K562 (cell line): Measurements from ENCODE around the gene NFS1. TPM values are rescaled to one million over a fixed set of nuclear protein-coding genes. Genes with fewer than 3 reads are reported as not detected.

Experiments used
- DACH1 ChIP-seq: fragments of 450-650 bp; IDR thresholded peaks from 2 replicates; pipeline ENCODE4 v1.6.1; 2018; ENCODE audit not compliant: partially characterized antibody
- ESRRA ChIP-seq: fragments of 450-650 bp; IDR thresholded peaks from 2 replicates; pipeline ENCODE4 v1.6.1; 2014; ENCODE audit warnings: low read depth, mild to moderate bottlenecking, moderate library complexity, borderline replicate concordance
- FOSL1 ChIP-seq: fragments of 200-800 bp; sonication (Bioruptor generic); conservative IDR thresholded peaks from 2 replicates; pipeline ENCODE4 v1.6.1; 2016; ENCODE audit warnings: missing genetic modification characterization, missing compliant biosample characterization
- HDAC3 ChIP-seq: fragments of 450-650 bp; IDR thresholded peaks from 2 replicates; pipeline ENCODE4 v1.6.1; 2018; ENCODE audit warnings: borderline replicate concordance, mild to moderate bottlenecking, moderate library complexity; ENCODE audit not compliant: partially characterized antibody
- HDAC8 ChIP-seq: fragments of 450-650 bp; IDR thresholded peaks from 2 replicates; pipeline ENCODE4 v1.6.1; 2016; ENCODE audit warnings: mild to moderate bottlenecking, missing genetic modification characterization, moderate library complexity, missing compliant biosample characterization
- HIVEP1 ChIP-seq: fragments of 250-450 bp; sonication (Bioruptor Pico); IDR thresholded peaks from 2 replicates; pipeline ENCODE4 v1.4.0; 2020; ENCODE audit warnings: mild to moderate bottlenecking
- KLF10 ChIP-seq: fragments of 250-450 bp; sonication (Bioruptor Pico); IDR thresholded peaks from 2 replicates; pipeline ENCODE4 v1.6.1; 2021; ENCODE audit warnings: matching md5 sums
- MIER1 ChIP-seq: fragments of 450-650 bp; IDR thresholded peaks from 2 replicates; pipeline ENCODE4 v1.6.1; 2016; ENCODE audit warnings: antibody characterized with exemption, mild to moderate bottlenecking, low read depth
- MTA3 ChIP-seq: fragments of 450-650 bp; formaldehyde crosslinking; IDR thresholded peaks from 2 replicates; pipeline ENCODE4 v1.6.1; 2017; ENCODE audit warnings: mild to moderate bottlenecking, borderline replicate concordance
- MYNN ChIP-seq, 2 experiments: sonication (generic); formaldehyde crosslinking in 1 of 2; IDR thresholded peaks; 2 replicates each; pipeline versions ENCODE4 v1.5.0 to v1.6.1; 2016 to 2020; ENCODE audit warnings: antibody characterized with exemption in 1 of 2, missing genetic modification reagents in 1 of 2
- PHB ChIP-seq: fragments of 250-450 bp; sonication (Bioruptor Pico); IDR thresholded peaks from 2 replicates; pipeline ENCODE4 v1.5.0; 2021
- PHF8 ChIP-seq: fragments of 200-600 bp; sonication (generic); IDR thresholded peaks from 2 replicates; pipeline ENCODE4 v1.6.1; 2012; ENCODE audit warnings: mixed run types, mild to moderate bottlenecking, inconsistent platforms, low read length, moderate library complexity, borderline replicate concordance
- SAP30 ChIP-seq: fragments of 200-600 bp; sonication (generic); IDR thresholded peaks from 2 replicates; pipeline ENCODE4 v1.6.1; 2012; ENCODE audit warnings: borderline replicate concordance, low read depth, mild to moderate bottlenecking, moderate library complexity, low read length, control low read depth, inconsistent platforms; ENCODE audit not compliant: insufficient read depth, poor library complexity, severe bottlenecking
- SNIP1 ChIP-seq: fragments of 450-650 bp; IDR thresholded peaks from 2 replicates; pipeline ENCODE4 v1.7.1; 2017; ENCODE audit warnings: low read depth, mild to moderate bottlenecking
- TEAD1 ChIP-seq, 2 experiments: fragments of 450-650 bp in 1 of 2; sonication (generic) in 1 of 2; formaldehyde crosslinking; IDR thresholded peaks; 2 replicates each; pipeline versions ENCODE4 v1.4.0 to v1.8.0; 2020 to 2022; ENCODE audit warnings: mild to moderate bottlenecking in 2 of 2, missing genetic modification reagents in 1 of 2
- WHSC1 ChIP-seq: IDR thresholded peaks from one replicate; pipeline ENCODE4 v1.6.1; 2012; ENCODE audit warnings: low read length, control low read depth, inconsistent platforms
- ZBED1 ChIP-seq: IDR thresholded peaks from 2 replicates; pipeline ENCODE4 v1.6.1; 2014
- ZBTB7A ChIP-seq: IDR thresholded peaks from 2 replicates; pipeline ENCODE4 v1.6.1; 2011; ENCODE audit warnings: low read depth, mild to moderate bottlenecking, low read length, moderate library complexity, borderline replicate concordance; ENCODE audit not compliant: control insufficient read depth
- ZFPM2 ChIP-seq: fragments of 250-450 bp; sonication (Bioruptor Pico); IDR thresholded peaks from 2 replicates; pipeline ENCODE4 v1.5.1; 2022; ENCODE audit warnings: mild to moderate bottlenecking
- ZKSCAN3 ChIP-seq: fragments of 250-450 bp; sonication (Bioruptor Pico); IDR thresholded peaks from 2 replicates; pipeline ENCODE4 v1.4.0; 2020
- ZNF695 ChIP-seq: fragments of 450-650 bp; formaldehyde crosslinking; IDR thresholded peaks from 2 replicates; pipeline ENCODE4 v1.4.0; 2020; ENCODE audit warnings: mild to moderate bottlenecking, moderate library complexity
- ZNF764 ChIP-seq: fragments of 250-450 bp; sonication (Bioruptor Pico); IDR thresholded peaks from 2 replicates; pipeline ENCODE4 v1.4.0; 2020; ENCODE audit warnings: low read depth, mild to moderate bottlenecking, moderate library complexity
- polyA plus RNA-seq, 8 experiments: library from polyadenylated mRNA; depleted of rRNA in 4 of 8; stranded (reverse) in 5 of 8; unstranded in 3 of 8; fragments of >200 nt; fragmentation: Nextera tagmentation in 2 of 8; fragmentation: Illumina TruSeq in 1 of 8; extraction: Ambion mirVana in 2 of 8; extraction: Trizol in 1 of 8; gene quantifications; 2 replicates each; pipeline versions ENCODE4 v1.2.1 to v1.2.3, GENCODE V29; 2011 to 2014; ENCODE audit warnings: inconsistent platforms in 1 of 8, missing spikeins in 1 of 8
- total RNA-seq, 7 experiments: library from RNA; depleted of rRNA in 6 of 7; stranded (reverse); fragments of >200 nt in 6 of 7; fragmentation: Illumina TruSeq in 2 of 7; extraction: Trizol in 2 of 7; gene quantifications; 2 replicates each; pipeline versions ENCODE4 v1.2.1 to v1.2.3, GENCODE V29; 2011 to 2021; ENCODE audit warnings: low replicate concordance in 1 of 7
- TF ChIP-seq, protein P1 (sequence below): sonication (generic); IDR thresholded peaks from 2 replicates; pipeline ENCODE4 v1.6.1; 2016
- TF ChIP-seq, protein P2 (sequence below): fragments of 200-800 bp; sonication (Bioruptor generic); IDR thresholded peaks from 2 replicates; pipeline ENCODE4 v1.6.1; 2016; ENCODE audit warnings: missing genetic modification characterization, missing compliant biosample characterization

Gene NFS1
- total and polyA plus RNA-seq, 9 of the 15 experiments (the other 6 are each of a cell fraction or from before 2014, with no cell fraction given), result 11.5 to 84.8 (median 47.1) TPM

- TF ChIP-seq, protein P1, sequence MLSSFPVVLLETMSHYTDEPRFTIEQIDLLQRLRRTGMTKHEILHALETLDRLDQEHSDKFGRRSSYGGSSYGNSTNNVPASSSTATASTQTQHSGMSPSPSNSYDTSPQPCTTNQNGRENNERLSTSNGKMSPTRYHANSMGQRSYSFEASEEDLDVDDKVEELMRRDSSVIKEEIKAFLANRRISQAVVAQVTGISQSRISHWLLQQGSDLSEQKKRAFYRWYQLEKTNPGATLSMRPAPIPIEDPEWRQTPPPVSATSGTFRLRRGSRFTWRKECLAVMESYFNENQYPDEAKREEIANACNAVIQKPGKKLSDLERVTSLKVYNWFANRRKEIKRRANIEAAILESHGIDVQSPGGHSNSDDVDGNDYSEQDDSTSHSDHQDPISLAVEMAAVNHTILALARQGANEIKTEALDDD, result no peak
- TF ChIP-seq ZBED1 (no peak; the same call in 1 of the 2 replicates), ZNF695 (CRISPR knock-in tag) (no peak), PHB (no peak; the same call in 1 of the 2 replicates), ESRRA (no peak; the same call in 1 of the 2 replicates), KLF10 (CRISPR knock-in tag) (no peak), ZNF764 (CRISPR knock-in tag) (no peak; the same call in 1 of the 2 replicates), TEAD1 (CRISPR knock-in tag; IDR thresholded peaks at IDR 0.05) (peak; percentile 52 to 55; a peak in 3 of 4 replicates), HDAC8 (tag) (0 out of 2 replicates have a peak, but pooled peaks have one; percentile 75), ZFPM2 (CRISPR knock-in tag) (no peak), DACH1 (no peak), HDAC3 (no peak), HIVEP1 (no peak), ZKSCAN3 (CRISPR knock-in tag) (no peak), MIER1 (no peak), SAP30 (no peak), ZBTB7A (peak; percentile 39; the same call in 1 of the 2 replicates), MTA3 (no peak), FOSL1 (0 out of 2 replicates have a peak, but pooled peaks have one; percentile 28), MYNN (IDR thresholded peaks at IDR 0.05) (no peak), MYNN (CRISPR knock-in tag; IDR thresholded peaks at IDR 0.05) (no peak), PHF8 (peak; percentile 98), WHSC1 (no peak), SNIP1 (no peak)
- TF ChIP-seq, protein P2, sequence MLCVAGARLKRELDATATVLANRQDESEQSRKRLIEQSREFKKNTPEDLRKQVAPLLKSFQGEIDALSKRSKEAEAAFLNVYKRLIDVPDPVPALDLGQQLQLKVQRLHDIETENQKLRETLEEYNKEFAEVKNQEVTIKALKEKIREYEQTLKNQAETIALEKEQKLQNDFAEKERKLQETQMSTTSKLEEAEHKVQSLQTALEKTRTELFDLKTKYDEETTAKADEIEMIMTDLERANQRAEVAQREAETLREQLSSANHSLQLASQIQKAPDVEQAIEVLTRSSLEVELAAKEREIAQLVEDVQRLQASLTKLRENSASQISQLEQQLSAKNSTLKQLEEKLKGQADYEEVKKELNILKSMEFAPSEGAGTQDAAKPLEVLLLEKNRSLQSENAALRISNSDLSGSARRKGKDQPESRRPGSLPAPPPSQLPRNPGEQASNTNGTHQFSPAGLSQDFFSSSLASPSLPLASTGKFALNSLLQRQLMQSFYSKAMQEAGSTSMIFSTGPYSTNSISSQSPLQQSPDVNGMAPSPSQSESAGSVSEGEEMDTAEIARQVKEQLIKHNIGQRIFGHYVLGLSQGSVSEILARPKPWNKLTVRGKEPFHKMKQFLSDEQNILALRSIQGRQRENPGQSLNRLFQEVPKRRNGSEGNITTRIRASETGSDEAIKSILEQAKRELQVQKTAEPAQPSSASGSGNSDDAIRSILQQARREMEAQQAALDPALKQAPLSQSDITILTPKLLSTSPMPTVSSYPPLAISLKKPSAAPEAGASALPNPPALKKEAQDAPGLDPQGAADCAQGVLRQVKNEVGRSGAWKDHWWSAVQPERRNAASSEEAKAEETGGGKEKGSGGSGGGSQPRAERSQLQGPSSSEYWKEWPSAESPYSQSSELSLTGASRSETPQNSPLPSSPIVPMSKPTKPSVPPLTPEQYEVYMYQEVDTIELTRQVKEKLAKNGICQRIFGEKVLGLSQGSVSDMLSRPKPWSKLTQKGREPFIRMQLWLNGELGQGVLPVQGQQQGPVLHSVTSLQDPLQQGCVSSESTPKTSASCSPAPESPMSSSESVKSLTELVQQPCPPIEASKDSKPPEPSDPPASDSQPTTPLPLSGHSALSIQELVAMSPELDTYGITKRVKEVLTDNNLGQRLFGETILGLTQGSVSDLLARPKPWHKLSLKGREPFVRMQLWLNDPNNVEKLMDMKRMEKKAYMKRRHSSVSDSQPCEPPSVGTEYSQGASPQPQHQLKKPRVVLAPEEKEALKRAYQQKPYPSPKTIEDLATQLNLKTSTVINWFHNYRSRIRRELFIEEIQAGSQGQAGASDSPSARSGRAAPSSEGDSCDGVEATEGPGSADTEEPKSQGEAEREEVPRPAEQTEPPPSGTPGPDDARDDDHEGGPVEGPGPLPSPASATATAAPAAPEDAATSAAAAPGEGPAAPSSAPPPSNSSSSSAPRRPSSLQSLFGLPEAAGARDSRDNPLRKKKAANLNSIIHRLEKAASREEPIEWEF, result no peak
Measured at GRCh38 chr20:35664466-35665206, 34.5 kb downstream of the NFS1 start, which contains the start of the genes CPNE1 and RBM12 (continued).
